Spleen (tissue), 11 donors: ENCODE results near the gene SPDYE4. TPM values are rescaled to one million over a fixed set of nuclear protein-coding genes. Genes with fewer than 3 reads are reported as not detected.
A peak's percentile ranks its signal among the peaks of the same experiment; 100 is the strongest.

Experiments used
- DNase-seq: peaks from one replicate; pipeline ENCODE4 v3.0.0-alpha.2; 2020
- H3K27ac ChIP-seq, 8 donors: fragments of 200-600 bp; sonication (generic) in 7 of 8; 1 replicate in 4 of 8; 2 replicates in 4 of 8; pipeline versions ENCODE4 v1.5.0 to v1.8.0; 2016 to 2021; ENCODE audit warnings: inconsistent platforms in 4 of 8, mild to moderate bottlenecking in 4 of 8, moderate library complexity in 1 of 8
- H3K27me3 ChIP-seq, 7 donors: fragments of 200-600 bp; sonication (generic) in 6 of 7; replicated peaks in 1 of 7; 1 replicate in 4 of 7; 2 replicates in 3 of 7; pipeline versions ENCODE4 v1.5.0 to v1.8.0; 2016 to 2021; ENCODE audit warnings: inconsistent platforms in 3 of 7, mild to moderate bottlenecking in 1 of 7
- H3K36me3 ChIP-seq, 6 donors: fragments of 200-600 bp; sonication (generic) in 5 of 6; 1 replicate in 4 of 6; 2 replicates in 2 of 6; pipeline versions ENCODE4 v1.5.0 to v1.8.0; 2016 to 2021; ENCODE audit warnings: inconsistent platforms in 2 of 6
- H3K4me1 ChIP-seq, 6 donors: fragments of 200-600 bp; sonication (generic) in 5 of 6; 1 replicate in 3 of 6; 2 replicates in 3 of 6; pipeline versions ENCODE4 v1.5.0 to v1.8.0; 2016 to 2021; ENCODE audit warnings: inconsistent platforms in 3 of 6
- H3K4me3 ChIP-seq, 8 donors: fragments of 200-600 bp; sonication (generic) in 7 of 8; 1 replicate in 4 of 8; 2 replicates in 4 of 8; pipeline versions ENCODE4 v1.5.0 to v1.8.0; 2016 to 2021; ENCODE audit warnings: inconsistent platforms in 4 of 8, mild to moderate bottlenecking in 4 of 8, moderate library complexity in 2 of 8
- H3K9me3 ChIP-seq, 8 donors: fragments of 200-600 bp; sonication (generic) in 7 of 8; 1 replicate in 4 of 8; 2 replicates in 4 of 8; pipeline versions ENCODE4 v1.5.0 to v1.8.0; 2016 to 2021; ENCODE audit warnings: inconsistent platforms in 4 of 8
- POLR2A ChIP-seq, 3 donors: fragments of 450-650 bp; IDR thresholded peaks; one replicate each; pipeline ENCODE4 v1.5.1; 2017; ENCODE audit warnings: antibody characterized with exemption in 3 of 3, mild to moderate bottlenecking in 1 of 3
- POLR2AphosphoS5 ChIP-seq, 3 donors: sonication (generic); formaldehyde crosslinking; IDR thresholded peaks; one replicate each; pipeline ENCODE4 v1.5.1; 2017; ENCODE audit warnings: antibody characterized with exemption in 3 of 3
- WGBS, 5 donors: extraction: QIAGEN DNeasy Blood & Tissue Kit in 3 of 5; methylation state at CpG; one replicate each; pipeline versions ENCODE4 v1.1.5 to v1.1.7; 2013 to 2018; 5-methylcytosine and 5-hydroxymethylcytosine counted together
- intact Hi-C: fragments of 100-400 bp; cut with DNase I; formaldehyde crosslinking; loops from one replicate; pipeline ENCODE4 v1.15.0; 2023; ENCODE audit warnings: low total_unique reads
- polyA plus RNA-seq, 3 donors: library from polyadenylated mRNA; stranded (reverse); fragments of 200-250 nt; gene quantifications; one replicate each; pipeline ENCODE4 v1.2.1, GENCODE V29; 2013
- total RNA-seq, 7 donors: library from RNA; depleted of rRNA in 3 of 7; stranded (reverse); fragments of >200 nt in 3 of 7; fragmentation: NEBNext Ultra II Directional in 4 of 7; extraction: Animal tissue kit (Norgen Biotek cat#: 25700) in 4 of 7; gene quantifications; one replicate each; pipeline versions ENCODE4 v1.1.0 to v1.2.1, GENCODE V29; 2016 to 2021
- TF ChIP-seq, protein P1 (sequence below), 11 experiments: fragments of 200-600 bp in 7 of 11; fragments of 450-650 bp in 4 of 11; sonication (generic) in 4 of 11; IDR thresholded peaks in 8 of 11; conservative IDR thresholded peaks in 3 of 11; 1 replicate in 7 of 11; 2 replicates in 4 of 11; pipeline versions ENCODE4 v1.4.0 to v1.8.0; 2016 to 2021; ENCODE audit warnings: antibody characterized with exemption in 11 of 11, inconsistent platforms in 4 of 11, mild to moderate bottlenecking in 1 of 11
- donor health status: healthy with polysubstance abuse.
- donor health status: DM: no; HTN: no; CAD: no; lungs with moderate emphysema.
- donor health status: DM: no; HTN: no; CAD: no.
- donor health status: Bipolar disorder and iron deficiency.
- donor health status: healthy.
- donor health status: DM: no; HTN: no; CAD: no.
- donor health status: DM: yes; HTN: yes; CAD: no.

Gene SPDYE4
- total and polyA plus RNA-seq, 10 donors = not detected

DNA sequence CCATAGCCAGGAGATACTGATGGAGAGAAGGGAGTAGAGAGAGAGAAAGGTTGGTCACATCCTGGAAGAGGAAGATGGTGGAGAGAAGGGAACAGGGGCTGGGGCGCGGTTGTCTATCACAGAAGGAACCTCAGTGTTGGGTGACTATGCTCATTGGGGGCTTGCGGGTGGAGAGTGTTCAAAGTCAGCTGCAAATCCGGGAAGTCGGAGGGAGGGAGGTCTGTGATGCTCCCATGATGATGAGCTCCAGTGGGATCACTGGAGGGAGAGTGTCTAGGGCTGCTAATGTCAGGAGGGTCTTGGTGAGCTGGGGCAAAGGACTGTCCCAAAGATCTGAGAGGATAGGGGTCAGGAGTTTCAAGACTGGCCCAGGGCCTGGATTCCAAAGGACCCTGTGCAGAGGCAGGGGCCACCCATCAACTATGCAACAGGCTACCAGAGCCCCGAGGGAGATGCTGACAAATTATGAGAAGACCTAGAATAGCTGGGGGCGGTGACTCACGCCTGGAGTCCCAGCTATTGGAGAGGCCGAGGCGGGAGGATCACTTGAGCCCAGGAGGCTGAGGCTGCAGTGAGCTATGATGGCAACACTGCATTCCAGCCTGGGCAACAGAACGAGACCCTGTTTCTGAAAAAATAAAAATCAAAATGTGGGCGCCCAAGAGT is 2.6 kb downstream of the SPDYE4 start:
- intact Hi-C loops = no loop called here
- Histone ChIP-seq H3K9me3 (no peaks in the 10 kb centered on the region), H3K27me3 (peaks cover 0 to 39% (median 0%) of the 10 kb centered on the region in 7 donors), H3K4me3 (no peak overlapping the region), H3K4me1 (no peaks in the 10 kb centered on the region), H3K27ac (no peak overlapping the region), H3K36me3 (no peaks in the 10 kb centered on the region)
- WGBS, 5 donors = 79 to 91% (median 88%) methylated on average over 11 to 12 of the region's 12 CpGs
- TF ChIP-seq POLR2AphosphoS5 (IDR thresholded peaks at IDR 0.05) (no peak), POLR2A (IDR thresholded peaks at IDR 0.05) (no peak)
- TF ChIP-seq, protein P1, sequence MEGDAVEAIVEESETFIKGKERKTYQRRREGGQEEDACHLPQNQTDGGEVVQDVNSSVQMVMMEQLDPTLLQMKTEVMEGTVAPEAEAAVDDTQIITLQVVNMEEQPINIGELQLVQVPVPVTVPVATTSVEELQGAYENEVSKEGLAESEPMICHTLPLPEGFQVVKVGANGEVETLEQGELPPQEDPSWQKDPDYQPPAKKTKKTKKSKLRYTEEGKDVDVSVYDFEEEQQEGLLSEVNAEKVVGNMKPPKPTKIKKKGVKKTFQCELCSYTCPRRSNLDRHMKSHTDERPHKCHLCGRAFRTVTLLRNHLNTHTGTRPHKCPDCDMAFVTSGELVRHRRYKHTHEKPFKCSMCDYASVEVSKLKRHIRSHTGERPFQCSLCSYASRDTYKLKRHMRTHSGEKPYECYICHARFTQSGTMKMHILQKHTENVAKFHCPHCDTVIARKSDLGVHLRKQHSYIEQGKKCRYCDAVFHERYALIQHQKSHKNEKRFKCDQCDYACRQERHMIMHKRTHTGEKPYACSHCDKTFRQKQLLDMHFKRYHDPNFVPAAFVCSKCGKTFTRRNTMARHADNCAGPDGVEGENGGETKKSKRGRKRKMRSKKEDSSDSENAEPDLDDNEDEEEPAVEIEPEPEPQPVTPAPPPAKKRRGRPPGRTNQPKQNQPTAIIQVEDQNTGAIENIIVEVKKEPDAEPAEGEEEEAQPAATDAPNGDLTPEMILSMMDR (IDR thresholded peaks at IDR 0.05 in 8 of 11, conservative IDR thresholded peaks at IDR 0.05 in 3 of 11) = no peak
- DNase-seq = no peak

DNA sequence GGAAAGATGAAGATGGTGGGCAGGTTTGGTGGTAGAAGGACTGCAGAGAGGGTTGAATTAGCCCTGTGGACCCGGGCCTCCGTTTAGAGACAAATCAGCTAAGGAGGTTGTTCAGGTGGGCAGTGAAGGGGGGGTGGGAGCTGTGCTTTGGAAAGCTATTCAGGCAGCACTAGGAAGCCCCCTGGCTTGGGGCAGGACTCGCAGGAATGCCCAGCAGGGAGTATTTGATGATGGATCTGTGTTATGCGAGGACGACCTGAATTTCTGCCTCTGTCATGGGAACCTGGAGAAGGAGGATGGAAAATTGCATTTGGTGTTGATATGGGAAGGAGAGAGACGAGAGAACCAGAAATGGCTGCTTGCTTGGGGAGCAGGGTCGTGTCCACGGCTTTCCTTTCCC is 3.5 kb downstream of the SPDYE4 start:
- Histone ChIP-seq H3K9me3 (no peaks in the 10 kb centered on the region), H3K27ac (no peak overlapping the region), H3K4me3 (no peak overlapping the region), H3K36me3 (no peaks in the 10 kb centered on the region), H3K4me1 (no peaks in the 10 kb centered on the region), H3K27me3 (peaks cover 0 to 46% (median 0%) of the 10 kb centered on the region in 7 donors)
- no peak for TF ChIP-seq POLR2AphosphoS5 (IDR thresholded peaks at IDR 0.05)
- no peak for TF ChIP-seq POLR2A (IDR thresholded peaks at IDR 0.05)
- TF ChIP-seq, protein P1 (IDR thresholded peaks at IDR 0.05 in 8 of 11, conservative IDR thresholded peaks at IDR 0.05 in 3 of 11) = no peak
- WGBS, 5 donors = 81 to 89% (median 83%) methylated on average over 8 of the region's 8 CpGs
- intact Hi-C loops = no loop called here
- no peak for DNase-seq

DNA sequence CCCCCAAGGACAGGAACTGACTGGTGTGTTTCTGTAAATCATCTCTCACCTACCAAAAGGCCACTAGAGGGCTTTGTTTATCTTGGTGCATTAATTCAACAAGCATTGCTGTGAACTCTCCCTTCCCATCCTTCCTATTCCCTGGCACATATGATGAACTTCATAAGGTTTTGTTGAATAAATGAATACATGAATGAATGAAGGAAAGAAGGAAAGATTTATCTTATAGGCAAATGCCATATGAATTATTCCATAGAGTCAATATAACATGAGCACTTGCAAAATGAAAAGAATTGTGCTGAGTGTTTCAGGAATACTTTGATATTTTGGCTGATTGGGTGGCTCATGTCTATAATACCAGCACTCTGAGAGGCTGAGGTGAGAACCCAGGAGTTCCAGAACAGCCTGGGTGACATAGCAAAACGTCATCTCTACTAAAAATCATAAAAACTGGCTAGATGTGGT is 4.3 kb downstream of the SPDYE4 start:
- TF ChIP-seq, protein P1 (IDR thresholded peaks at IDR 0.05 in 8 of 11, conservative IDR thresholded peaks at IDR 0.05 in 3 of 11) = peak in 6 of 11 experiments; percentile 14 to 36 (median 26)
- no peak for TF ChIP-seq POLR2AphosphoS5 (IDR thresholded peaks at IDR 0.05)
- Histone ChIP-seq H3K9me3 (no peaks in the 10 kb centered on the region), H3K36me3 (no peaks in the 10 kb centered on the region), H3K27ac (no peak overlapping the region), H3K27me3 (peaks cover 0 to 49% (median 0%) of the 10 kb centered on the region in 7 donors), H3K4me1 (no peaks in the 10 kb centered on the region), H3K4me3 (no peak overlapping the region)
- WGBS, 5 donors = 36 to 55% (median 41%) methylated on average over 1 of the region's 1 CpG
- DNase-seq = no peak
- intact Hi-C loops = no loop called here

DNA sequence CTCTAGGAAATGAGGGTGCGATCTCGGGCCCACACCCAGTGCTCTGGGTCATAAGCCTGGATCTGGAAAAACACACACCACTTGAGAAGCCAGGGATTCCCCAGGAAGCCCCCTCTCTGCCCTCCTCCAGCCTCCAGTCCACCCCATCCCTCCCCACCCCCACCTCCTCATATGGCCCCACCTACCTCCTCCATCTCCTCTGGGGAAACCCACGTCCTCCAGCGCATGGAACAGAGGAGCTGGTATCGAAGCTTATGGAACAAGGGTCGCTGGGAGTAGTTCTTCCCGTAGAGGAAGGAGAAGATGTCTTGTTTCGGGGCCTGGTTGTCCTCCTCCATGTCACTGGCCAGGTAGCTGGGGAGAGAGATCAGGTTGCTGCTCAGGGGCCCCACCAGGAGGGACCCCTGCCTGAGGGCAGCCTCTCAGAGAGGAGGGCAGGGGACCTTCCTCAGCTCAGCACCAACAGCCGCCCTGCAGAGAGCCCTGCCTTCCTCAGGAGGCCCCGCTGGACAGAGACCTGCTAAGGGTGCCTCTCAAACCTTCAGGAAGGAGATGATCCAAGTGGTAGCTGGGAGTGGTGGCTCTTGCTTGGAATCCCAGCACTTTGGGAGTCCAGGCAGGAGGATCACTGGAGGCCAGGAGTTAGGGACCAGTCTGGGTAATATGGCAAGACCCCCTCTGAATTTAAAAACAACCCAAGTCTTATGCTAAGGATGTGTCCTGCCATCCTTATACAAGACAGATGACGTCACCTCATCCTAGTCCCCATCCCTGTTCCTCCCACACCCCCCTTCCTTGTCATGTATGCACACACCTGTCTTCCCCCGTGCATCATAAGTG is 5.0 kb downstream of the SPDYE4 start:
- Histone ChIP-seq H3K27me3 (peaks cover 0 to 49% (median 0%) of the 10 kb centered on the region in 7 donors), H3K9me3 (no peaks in the 10 kb centered on the region), H3K4me1 (no peaks in the 10 kb centered on the region), H3K4me3 (no peak overlapping the region), H3K36me3 (no peaks in the 10 kb centered on the region), H3K27ac (no peak overlapping the region)
- intact Hi-C loops = no loop called here
- WGBS, 5 donors = 77 to 83% (median 81%) methylated on average over 11 to 12 of the region's 12 CpGs
- TF ChIP-seq POLR2AphosphoS5 (IDR thresholded peaks at IDR 0.05) (no peak), POLR2A (IDR thresholded peaks at IDR 0.05) (no peak)
- no peak for DNase-seq
